OCI-LY7 (cell line): Measurements from ENCODE around the gene HSD17B3. TPM values are rescaled to one million over a fixed set of nuclear protein-coding genes. Genes with fewer than 3 reads are reported as not detected.

ENCODE experiments used
- BruUV-seq: library from RNA; stranded (reverse); fragments of 400-500 nt; replicated peaks from 2 replicates; lab custom pipeline; 2021; lab: Mats Ljungman, UMichigan
- CTCF ChIA-PET: fragments of 300-600 bp; sonication (Branson Sonifier 250); formaldehyde crosslinking; loops from one replicate; lab custom pipeline; 2022; ENCODE audit warnings: antibody characterized with exemption; ENCODE audit not compliant: unreplicated experiment; lab: Charles Lee
- POLR2A ChIA-PET: fragments of 300-600 bp; sonication (Branson Sonifier 250); formaldehyde crosslinking; loops from one replicate; lab custom pipeline; 2022; ENCODE audit warnings: antibody characterized with exemption; lab: Charles Lee
- DNase-seq: peaks from one replicate; pipeline ENCODE4 v3.0.0-alpha.2; 2015; ENCODE audit warnings: low spot score
- H2AFZ ChIP-seq: fragments of 200-600 bp; sonication (generic), shearing (Covaris generic); 2 replicates; pipeline ENCODE4 v1.6.1; 2014; ENCODE audit warnings: mild to moderate bottlenecking, antibody characterized with exemption, low read length, moderate library complexity
- H3K27ac ChIP-seq: fragments of 200-600 bp; sonication (generic); 2 replicates; pipeline ENCODE4 v1.5.1; 2014; ENCODE audit warnings: mixed run types, low read depth, mild to moderate bottlenecking, moderate library complexity, low read length, inconsistent platforms; ENCODE audit not compliant: poor library complexity, severe bottlenecking
- H3K36me3 ChIP-seq: fragments of 200-600 bp; sonication (generic); 2 replicates; pipeline ENCODE4 v1.6.1; 2014; ENCODE audit warnings: mild to moderate bottlenecking, antibody characterized with exemption, low read length, moderate library complexity, mixed read lengths; ENCODE audit not compliant: insufficient read depth
- H3K4me1 ChIP-seq: fragments of 200-600 bp; sonication (generic); 2 replicates; pipeline ENCODE4 v1.5.1; 2014; ENCODE audit warnings: mild to moderate bottlenecking, low read length; ENCODE audit not compliant: insufficient read depth, poor library complexity, severe bottlenecking
- H3K4me2 ChIP-seq: fragments of 200-600 bp; sonication (generic); 2 replicates; pipeline ENCODE4 v1.6.1; 2014; ENCODE audit warnings: mild to moderate bottlenecking, low read length
- H3K4me3 ChIP-seq: fragments of 200-600 bp; sonication (generic); 2 replicates; pipeline ENCODE4 v1.5.1; 2014; ENCODE audit warnings: mild to moderate bottlenecking, low read depth, low read length; ENCODE audit not compliant: poor library complexity, severe bottlenecking
- H3K79me2 ChIP-seq: fragments of 200-600 bp; sonication (generic); 2 replicates; pipeline ENCODE4 v1.6.1; 2016; ENCODE audit warnings: low read depth, mild to moderate bottlenecking, low read length, moderate library complexity, mixed read lengths; ENCODE audit not compliant: insufficient read depth
- H3K9me2 ChIP-seq: fragments of 200-600 bp; sonication (generic); 2 replicates; pipeline ENCODE4 v1.6.1; 2016; ENCODE audit warnings: mild to moderate bottlenecking, low read length, mixed read lengths; ENCODE audit not compliant: insufficient read depth
- H3K9me3 ChIP-seq: fragments of 200-600 bp; sonication (generic); 2 replicates; pipeline ENCODE4 v1.6.1; 2014; ENCODE audit warnings: mild to moderate bottlenecking, mixed run types, low read length, mixed read lengths
- H4K20me1 ChIP-seq: fragments of 200-600 bp; sonication (generic); 2 replicates; pipeline ENCODE4 v1.6.1; 2014; ENCODE audit warnings: mild to moderate bottlenecking, antibody characterized with exemption, low read length, moderate library complexity, mixed read lengths; ENCODE audit not compliant: insufficient read depth
- EZH2phosphoT487 ChIP-seq: fragments of 200-600 bp; sonication (generic); IDR thresholded peaks from 2 replicates; pipeline ENCODE4 v1.6.1; 2018; ENCODE audit warnings: low read depth, borderline replicate concordance, mild to moderate bottlenecking, mixed run types, antibody characterized with exemption, low read length, moderate library complexity, mixed read lengths
- intact Hi-C: fragments of 100-400 bp; cut with micrococcal nuclease; formaldehyde crosslinking; loops from one replicate; pipeline ENCODE4 v1.10.0; 2022; ENCODE audit not compliant: unreplicated experiment
- total RNA-seq, 2 experiments: library from RNA; depleted of rRNA in 1 of 2; stranded (reverse); fragments of >200 nt in 1 of 2; shearing (Covaris generic) in 1 of 2; gene quantifications; 2 replicates each; pipeline ENCODE4 v1.2.3, GENCODE V29; 2014 to 2022
- TF ChIP-seq, protein P1 (sequence below): fragments of 200-600 bp; sonication (generic); conservative IDR thresholded peaks from 2 replicates; pipeline ENCODE4 v1.5.1; 2014; ENCODE audit warnings: mild to moderate bottlenecking, antibody characterized with exemption, low read length, moderate library complexity, mixed read lengths

The HSD17B3 gene
- total RNA-seq, 2 experiments from 2014 or later = not detected

- ChIA-PET CTCF (no interaction called here), POLR2A (interaction anchor here (0.6 kb wide), 1 partner anchor 563 kb away, joined by 3 read pairs; no protein-coding TSS in a partner anchor)
- no peak for DNase-seq
- TF ChIP-seq, protein P1, sequence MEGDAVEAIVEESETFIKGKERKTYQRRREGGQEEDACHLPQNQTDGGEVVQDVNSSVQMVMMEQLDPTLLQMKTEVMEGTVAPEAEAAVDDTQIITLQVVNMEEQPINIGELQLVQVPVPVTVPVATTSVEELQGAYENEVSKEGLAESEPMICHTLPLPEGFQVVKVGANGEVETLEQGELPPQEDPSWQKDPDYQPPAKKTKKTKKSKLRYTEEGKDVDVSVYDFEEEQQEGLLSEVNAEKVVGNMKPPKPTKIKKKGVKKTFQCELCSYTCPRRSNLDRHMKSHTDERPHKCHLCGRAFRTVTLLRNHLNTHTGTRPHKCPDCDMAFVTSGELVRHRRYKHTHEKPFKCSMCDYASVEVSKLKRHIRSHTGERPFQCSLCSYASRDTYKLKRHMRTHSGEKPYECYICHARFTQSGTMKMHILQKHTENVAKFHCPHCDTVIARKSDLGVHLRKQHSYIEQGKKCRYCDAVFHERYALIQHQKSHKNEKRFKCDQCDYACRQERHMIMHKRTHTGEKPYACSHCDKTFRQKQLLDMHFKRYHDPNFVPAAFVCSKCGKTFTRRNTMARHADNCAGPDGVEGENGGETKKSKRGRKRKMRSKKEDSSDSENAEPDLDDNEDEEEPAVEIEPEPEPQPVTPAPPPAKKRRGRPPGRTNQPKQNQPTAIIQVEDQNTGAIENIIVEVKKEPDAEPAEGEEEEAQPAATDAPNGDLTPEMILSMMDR = no peak
- TF ChIP-seq EZH2phosphoT487 = no peak
- H3K9me2 ChIP-seq = no peaks in the 10 kb centered on the region
- intact Hi-C loops = loop anchor here (5.0 kb wide), 2 partner anchors 228 to 493 kb away; no protein-coding TSS in a partner anchor
- no peak overlapping the region for H2AFZ ChIP-seq
- no peak overlapping the region for H3K4me3 ChIP-seq
- no peak overlapping the region for H3K4me2 ChIP-seq
- no peak overlapping the region for H3K27ac ChIP-seq
- H4K20me1 ChIP-seq = no peaks in the 10 kb centered on the region
- no peaks in the 10 kb centered on the region for H3K4me1 ChIP-seq
- H3K36me3 ChIP-seq = no peaks in the 10 kb centered on the region
- H3K79me2 ChIP-seq = no peaks in the 10 kb centered on the region
- BruUV-seq = no TSS peak
- H3K9me3 ChIP-seq = no peaks in the 10 kb centered on the region
Observed at GRCh38 chr9:96219900-96220257, 82.1 kb downstream of the HSD17B3 start.

DNA sequence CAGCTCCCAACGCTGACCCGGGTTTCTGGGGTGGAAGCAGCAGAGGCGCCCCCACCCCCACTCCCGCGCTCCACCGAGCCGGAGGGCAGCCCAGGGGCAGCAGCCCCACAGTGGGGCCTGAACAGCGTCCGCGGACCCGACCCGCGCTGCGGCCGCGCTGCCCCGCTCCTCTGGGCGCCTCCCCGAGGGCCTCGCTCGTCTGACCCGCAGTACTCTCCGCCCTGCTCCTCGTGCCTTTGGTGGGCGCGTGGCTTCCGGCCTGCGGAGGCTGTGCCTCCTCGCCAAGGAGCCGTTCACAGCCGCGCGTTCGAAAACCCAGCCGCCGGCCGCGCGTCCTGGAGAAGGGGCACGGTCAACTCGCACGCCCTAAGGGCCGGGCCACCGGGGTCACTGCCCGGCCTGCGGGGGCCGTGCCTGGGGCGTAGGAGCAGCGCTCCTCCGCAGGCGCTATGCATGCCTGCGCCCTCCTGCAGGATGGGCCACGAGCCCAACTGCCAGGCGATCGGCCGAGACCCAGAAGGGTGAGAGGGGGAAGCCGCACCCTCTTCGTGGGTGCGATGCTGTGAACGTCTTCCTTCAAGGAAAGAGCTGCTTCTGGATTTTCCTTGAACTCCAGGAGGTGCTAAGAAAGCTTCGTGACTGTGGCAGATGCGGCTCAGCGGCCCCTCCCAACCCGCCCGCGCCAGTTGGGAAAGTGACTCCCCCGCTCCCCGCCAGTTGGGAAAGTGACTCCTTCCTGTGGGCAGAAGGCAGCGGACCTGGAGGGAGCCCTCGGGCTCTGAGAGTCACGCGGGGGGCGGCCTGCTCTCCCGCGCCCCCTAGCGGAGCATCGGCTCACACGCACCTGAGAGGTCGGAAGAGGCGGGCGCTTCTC lies 82.7 kb downstream of the HSD17B3 start:
- Histone ChIP-seq H3K4me1 (no peaks in the 10 kb centered on the region), H3K79me2 (no peaks in the 10 kb centered on the region), H3K27ac (no peak overlapping the region), H3K36me3 (no peaks in the 10 kb centered on the region), H3K9me2 (no peaks in the 10 kb centered on the region), H3K4me3 (no peak overlapping the region), H4K20me1 (no peaks in the 10 kb centered on the region), H3K4me2 (no peak overlapping the region), H3K9me3 (no peaks in the 10 kb centered on the region), H2AFZ (no peak overlapping the region)
- TF ChIP-seq, protein P1 = peak; percentile 66
- TF ChIP-seq EZH2phosphoT487 = no peak
- intact Hi-C loops = loop anchor here (5.0 kb wide), 1 partner anchor 492 kb away; no protein-coding TSS in a partner anchor
- DNase-seq = peak; percentile 5
- ChIA-PET CTCF (no interaction called here), POLR2A (no interaction called here)
- BruUV-seq = no TSS peak
